SK-N-SH treated with all-trans-retinoic acid at 6 μM for 48 hours (cell line): ENCODE data around the gene BABAM2.

Experiments used
- ATAC-seq: fragments of 200-7000 bp; cut with Tn5 transposase; 3 replicates; pipeline ENCODE4 v1.9.1; 2020; ENCODE audit warnings: mild to moderate bottlenecking, moderate library complexity
- ARNTL ChIP-seq: fragments of 450-650 bp; formaldehyde crosslinking; IDR thresholded peaks from 2 replicates; pipeline ENCODE4 v1.5.0; 2020; ENCODE audit warnings: low read depth, mild to moderate bottlenecking, moderate library complexity, borderline replicate concordance
- BACH2 ChIP-seq: fragments of 250-450 bp; sonication (Bioruptor Pico); IDR thresholded peaks from 2 replicates; pipeline ENCODE4 v1.9.0; 2021; ENCODE audit warnings: mild to moderate bottlenecking, borderline replicate concordance
- CREB5 ChIP-seq: fragments of 250-450 bp; sonication (Bioruptor Pico); IDR thresholded peaks from 2 replicates; pipeline ENCODE4 v1.5.1; 2020; ENCODE audit warnings: low read depth, mild to moderate bottlenecking, moderate library complexity
- CSDC2 ChIP-seq: fragments of 250-450 bp; sonication (Bioruptor Pico); IDR thresholded peaks from 2 replicates; pipeline ENCODE4 v1.5.0; 2020; ENCODE audit warnings: mild to moderate bottlenecking, moderate library complexity
- CSRNP3 ChIP-seq: fragments of 250-450 bp; sonication (Bioruptor Pico); IDR thresholded peaks from 2 replicates; pipeline ENCODE4 v1.5.1; 2021; ENCODE audit warnings: mild to moderate bottlenecking, moderate library complexity
- ESRRG ChIP-seq: fragments of 250-450 bp; sonication (Bioruptor Pico); IDR thresholded peaks from 2 replicates; pipeline ENCODE4 v1.6.1; 2021; ENCODE audit warnings: mild to moderate bottlenecking
- GLIS3 ChIP-seq: fragments of 250-450 bp; sonication (Bioruptor Pico); IDR thresholded peaks from 2 replicates; pipeline ENCODE4 v1.5.0; 2020; ENCODE audit warnings: mild to moderate bottlenecking, moderate library complexity
- ISL1 ChIP-seq: fragments of 250-450 bp; sonication (Bioruptor Pico); IDR thresholded peaks from 2 replicates; pipeline ENCODE4 v2.1.2; 2022; ENCODE audit warnings: mild to moderate bottlenecking, moderate library complexity
- OSR1 ChIP-seq: fragments of 250-450 bp; sonication (Bioruptor Pico); IDR thresholded peaks from 2 replicates; pipeline ENCODE4 v1.8.0; 2022; ENCODE audit warnings: moderate library complexity, mild to moderate bottlenecking, inconsistent platforms
- PPARA ChIP-seq: fragments of 250-450 bp; sonication (Bioruptor Pico); IDR thresholded peaks from 2 replicates; pipeline ENCODE4 v1.5.0; 2020; ENCODE audit warnings: mild to moderate bottlenecking, borderline replicate concordance
- RARB ChIP-seq: fragments of 250-450 bp; sonication (Bioruptor Pico); IDR thresholded peaks from 2 replicates; pipeline ENCODE4 v1.8.0; 2021; ENCODE audit warnings: mild to moderate bottlenecking, moderate library complexity
- SNAI2 ChIP-seq: fragments of 250-450 bp; sonication (Bioruptor Pico); IDR thresholded peaks from 2 replicates; pipeline ENCODE4 v1.5.0; 2020; ENCODE audit warnings: mild to moderate bottlenecking, moderate library complexity
- TOX ChIP-seq: fragments of 250-450 bp; sonication (Bioruptor Pico); IDR thresholded peaks from 2 replicates; pipeline ENCODE4 v1.8.0; 2021; ENCODE audit warnings: mild to moderate bottlenecking, moderate library complexity, borderline replicate concordance
- TSHZ2 ChIP-seq: fragments of 250-450 bp; sonication (Bioruptor Pico); IDR thresholded peaks from 2 replicates; pipeline ENCODE4 v1.5.0; 2020; ENCODE audit warnings: mild to moderate bottlenecking, moderate library complexity
- ZC3H10 ChIP-seq: fragments of 250-450 bp; sonication (Bioruptor Pico); IDR thresholded peaks from 2 replicates; pipeline ENCODE4 v1.5.1; 2021; ENCODE audit warnings: mild to moderate bottlenecking, moderate library complexity
- ZFP3 ChIP-seq: fragments of 250-450 bp; sonication (Bioruptor Pico); IDR thresholded peaks from 2 replicates; pipeline ENCODE4 v1.5.0; 2020; ENCODE audit warnings: mild to moderate bottlenecking, moderate library complexity
- ZFP30 ChIP-seq: fragments of 450-650 bp; formaldehyde crosslinking; IDR thresholded peaks from 2 replicates; pipeline ENCODE4 v1.5.0; 2022; ENCODE audit warnings: mild to moderate bottlenecking, moderate library complexity
- ZNF565 ChIP-seq: fragments of 450-650 bp; formaldehyde crosslinking; conservative IDR thresholded peaks from 2 replicates; pipeline ENCODE4 v1.5.0; 2020; ENCODE audit warnings: low read depth, mild to moderate bottlenecking, moderate library complexity
- ZNF70 ChIP-seq: fragments of 450-650 bp; formaldehyde crosslinking; IDR thresholded peaks from 2 replicates; pipeline ENCODE4 v1.5.0; 2020; ENCODE audit warnings: mild to moderate bottlenecking, moderate library complexity

Gene BABAM2

GRCh38 chr2:28187186-28187585 lies 296.7 kb downstream of the BABAM2 start:
- TF ChIP-seq ZFP30 (CRISPR knock-in tag) (no peak), CSRNP3 (CRISPR knock-in tag) (no peak), CSDC2 (CRISPR knock-in tag) (no peak), PPARA (CRISPR knock-in tag) (no peak), ARNTL (CRISPR knock-in tag) (no peak), TOX (no peak), ZNF565 (CRISPR knock-in tag) (no peak), TSHZ2 (no peak), ISL1 (CRISPR knock-in tag) (no peak)
- ATAC-seq = no peak

- TF ChIP-seq ZFP3 (CRISPR knock-in tag) (no peak), ZC3H10 (CRISPR knock-in tag) (no peak), BACH2 (CRISPR knock-in tag) (no peak), GLIS3 (CRISPR knock-in tag) (no peak), CREB5 (no peak), ZNF70 (CRISPR knock-in tag) (no peak), RARB (no peak), ISL1 (CRISPR knock-in tag) (no peak), OSR1 (CRISPR knock-in tag) (no peak), ARNTL (CRISPR knock-in tag) (no peak), SNAI2 (CRISPR knock-in tag) (no peak), ESRRG (CRISPR knock-in tag) (no peak), PPARA (CRISPR knock-in tag) (no peak), TOX (no peak), ZNF565 (CRISPR knock-in tag) (no peak), CSRNP3 (CRISPR knock-in tag) (no peak), ZFP30 (CRISPR knock-in tag) (no peak), CSDC2 (CRISPR knock-in tag) (no peak), TSHZ2 (no peak)
- no peak for ATAC-seq
These were observed 297.9 kb downstream of the BABAM2 start for GRCh38 chr2:28188436-28188835.

- no peak for TF ChIP-seq ZFP3 (CRISPR knock-in tag)
- peak; percentile 17; the same call in 1 of the 2 replicates for TF ChIP-seq ISL1 (CRISPR knock-in tag)
- TF ChIP-seq, all 23 proteins: peak for 1
- ATAC-seq = no peak
These were observed 303.3 kb downstream of the BABAM2 start for GRCh38 chr2:28193630-28194403.
